HepG2 (cell line): Measurements from ENCODE around the gene RREB1. TPM values are rescaled to one million over a fixed set of nuclear protein-coding genes. Genes with fewer than 3 reads are reported as not detected.

Source experiments
- ARID3A ChIP-seq: IDR thresholded peaks from 2 replicates; pipeline ENCODE4 v1.6.1; 2012; ENCODE audit warnings: low read depth, low read length, improper control_type of control experiment
- ARID5B ChIP-seq: IDR thresholded peaks from 2 replicates; pipeline ENCODE4 v1.4.0; 2020; ENCODE audit warnings: mild to moderate bottlenecking, missing genetic modification reagents
- CBX2 ChIP-seq, 2 experiments: fragments of 200-600 bp in 1 of 2; sonication (generic); formaldehyde crosslinking in 1 of 2; IDR thresholded peaks; 2 replicates each; pipeline versions ENCODE4 v1.7.0 to v1.8.1; 2018 to 2022; ENCODE audit warnings: low read depth in 2 of 2, low read length in 1 of 2, mild to moderate bottlenecking in 1 of 2, missing genetic modification reagents in 1 of 2
- FLYWCH1 ChIP-seq: sonication (generic); formaldehyde crosslinking; IDR thresholded peaks from 2 replicates; pipeline ENCODE4 v1.8.1; 2023; ENCODE audit warnings: mild to moderate bottlenecking, missing genetic modification reagents
- HOXA5 ChIP-seq: sonication (generic); formaldehyde crosslinking; IDR thresholded peaks from 2 replicates; pipeline ENCODE4 v1.4.0; 2020; ENCODE audit warnings: missing genetic modification reagents
- KAT8 ChIP-seq: IDR thresholded peaks from 2 replicates; pipeline ENCODE4 v1.6.1; 2016; ENCODE audit warnings: missing genetic modification reagents, missing compliant biosample characterization
- SAFB2 ChIP-seq: sonication (generic); formaldehyde crosslinking; IDR thresholded peaks from 2 replicates; pipeline ENCODE4 v1.5.1; 2020; ENCODE audit warnings: missing genetic modification reagents, low read depth, mild to moderate bottlenecking, borderline replicate concordance
- SNAPC2 ChIP-seq: sonication (generic); formaldehyde crosslinking; IDR thresholded peaks from 2 replicates; pipeline ENCODE4 v1.8.1; 2022; ENCODE audit warnings: mild to moderate bottlenecking, missing genetic modification reagents
- TGIF2 ChIP-seq: IDR thresholded peaks from 2 replicates; pipeline ENCODE4 v1.6.1; 2016; ENCODE audit warnings: control low read depth, missing compliant biosample characterization
- ZBTB21 ChIP-seq: sonication (generic); formaldehyde crosslinking; IDR thresholded peaks from 2 replicates; pipeline ENCODE4 v1.4.0; 2020; ENCODE audit warnings: missing genetic modification reagents
- ZNF17 ChIP-seq: sonication (generic); formaldehyde crosslinking; IDR thresholded peaks from 2 replicates; pipeline ENCODE4 v1.5.0; 2020; ENCODE audit warnings: mild to moderate bottlenecking, missing genetic modification reagents
- ZNF232 ChIP-seq: sonication (generic); formaldehyde crosslinking; IDR thresholded peaks from 2 replicates; pipeline ENCODE4 v1.4.0; 2020; ENCODE audit warnings: missing genetic modification reagents, borderline replicate concordance
- ZNF414 ChIP-seq: sonication (generic); formaldehyde crosslinking; IDR thresholded peaks from 2 replicates; pipeline ENCODE4 v1.5.0; 2020; ENCODE audit warnings: missing genetic modification reagents
- ZNF432 ChIP-seq: sonication (generic); formaldehyde crosslinking; IDR thresholded peaks from 2 replicates; pipeline ENCODE4 v1.5.0; 2020; ENCODE audit warnings: missing genetic modification reagents, mild to moderate bottlenecking, borderline replicate concordance
- ZNF629 ChIP-seq: sonication (generic); formaldehyde crosslinking; conservative IDR thresholded peaks from 2 replicates; pipeline ENCODE4 v1.5.0; 2020; ENCODE audit warnings: missing genetic modification reagents
- ZNF687 ChIP-seq: sonication (generic); formaldehyde crosslinking; IDR thresholded peaks from 2 replicates; pipeline ENCODE4 v1.5.1; 2020; ENCODE audit warnings: mild to moderate bottlenecking, missing genetic modification reagents, moderate library complexity
- ZNF746 ChIP-seq: sonication (generic); formaldehyde crosslinking; IDR thresholded peaks from 2 replicates; pipeline ENCODE4 v1.8.0; 2022; ENCODE audit warnings: mild to moderate bottlenecking, missing genetic modification reagents
- ZNF788 ChIP-seq: sonication (generic); formaldehyde crosslinking; IDR thresholded peaks from 2 replicates; pipeline ENCODE4 v1.5.0; 2020; ENCODE audit warnings: mild to moderate bottlenecking, missing genetic modification reagents, borderline replicate concordance
- ZNF841 ChIP-seq: sonication (generic); formaldehyde crosslinking; IDR thresholded peaks from 2 replicates; pipeline ENCODE4 v1.8.1; 2023; ENCODE audit warnings: missing genetic modification reagents, borderline replicate concordance
- polyA plus RNA-seq, 8 experiments: library from polyadenylated mRNA; depleted of rRNA in 3 of 8; stranded (reverse) in 7 of 8; unstranded in 1 of 8; fragments of >200 nt; fragmentation: Illumina TruSeq in 4 of 8; extraction: Trizol in 4 of 8; gene quantifications; 2 replicates each; pipeline versions ENCODE4 v1.2.1 to v1.2.3, GENCODE V29; 2011 to 2016; ENCODE audit warnings: low read depth in 4 of 8, missing spikeins in 1 of 8, mixed read lengths in 1 of 8; ENCODE audit not compliant: insufficient read depth in 1 of 8
- total RNA-seq, 5 experiments: library from RNA; depleted of rRNA; stranded (reverse); fragments of >200 nt; fragmentation: Illumina TruSeq; extraction: Trizol; gene quantifications; 2 replicates each; pipeline ENCODE4 v1.2.3, GENCODE V29; 2016; ENCODE audit warnings: low read depth in 1 of 5

Gene RREB1
- total and polyA plus RNA-seq, 2 of the 13 experiments (the other 11 are each of a cell fraction or from before 2014, with no cell fraction given): 6.1 to 23.2 TPM

GRCh38 chr6:7140631-7141378, 33.0 kb downstream of the RREB1 start (continued):
- peak; percentile 100 for TF ChIP-seq ZNF687 (CRISPR knock-in tag)
- no peak for TF ChIP-seq ARID3A
- peak; percentile 50; the same call in 1 of the 2 replicates for TF ChIP-seq ZNF17 (CRISPR knock-in tag)
- TF ChIP-seq CBX2 (IDR thresholded peaks at IDR 0.05; ENCODE audit: low read depth, low read length): no peak
- TF ChIP-seq CBX2 (CRISPR knock-in tag; IDR thresholded peaks at IDR 0.05; ENCODE audit: low read depth): no peak
- no peak for TF ChIP-seq FLYWCH1 (CRISPR knock-in tag)
- TF ChIP-seq SNAPC2 (CRISPR knock-in tag): no peak; the same call in 1 of the 2 replicates
- peak; percentile 62 for TF ChIP-seq ARID5B (CRISPR knock-in tag)
- peak; percentile 40; the same call in 1 of the 2 replicates for TF ChIP-seq SAFB2 (CRISPR knock-in tag)
- peak; percentile 65; the same call in 1 of the 2 replicates for TF ChIP-seq ZNF746
- peak; percentile 88; the same call in 1 of the 2 replicates for TF ChIP-seq ZNF232 (CRISPR knock-in tag)
- no peak for TF ChIP-seq ZBTB21
- TF ChIP-seq ZNF414 (CRISPR knock-in tag): no peak; the same call in 1 of the 2 replicates
- peak; percentile 52 for TF ChIP-seq KAT8 (CRISPR knock-in tag)
- TF ChIP-seq ZNF788 (CRISPR knock-in tag): peak; percentile 69; the same call in 1 of the 2 replicates
- TF ChIP-seq HOXA5 (CRISPR knock-in tag): peak; percentile 30
- no peak for TF ChIP-seq ZNF841
- no peak for TF ChIP-seq ZNF629
- TF ChIP-seq TGIF2 (CRISPR knock-in tag): no peak
- no peak for TF ChIP-seq ZNF432 (CRISPR knock-in tag)
